ENCODE results near the gene RAD51B.

Gene RAD51B

DNA sequence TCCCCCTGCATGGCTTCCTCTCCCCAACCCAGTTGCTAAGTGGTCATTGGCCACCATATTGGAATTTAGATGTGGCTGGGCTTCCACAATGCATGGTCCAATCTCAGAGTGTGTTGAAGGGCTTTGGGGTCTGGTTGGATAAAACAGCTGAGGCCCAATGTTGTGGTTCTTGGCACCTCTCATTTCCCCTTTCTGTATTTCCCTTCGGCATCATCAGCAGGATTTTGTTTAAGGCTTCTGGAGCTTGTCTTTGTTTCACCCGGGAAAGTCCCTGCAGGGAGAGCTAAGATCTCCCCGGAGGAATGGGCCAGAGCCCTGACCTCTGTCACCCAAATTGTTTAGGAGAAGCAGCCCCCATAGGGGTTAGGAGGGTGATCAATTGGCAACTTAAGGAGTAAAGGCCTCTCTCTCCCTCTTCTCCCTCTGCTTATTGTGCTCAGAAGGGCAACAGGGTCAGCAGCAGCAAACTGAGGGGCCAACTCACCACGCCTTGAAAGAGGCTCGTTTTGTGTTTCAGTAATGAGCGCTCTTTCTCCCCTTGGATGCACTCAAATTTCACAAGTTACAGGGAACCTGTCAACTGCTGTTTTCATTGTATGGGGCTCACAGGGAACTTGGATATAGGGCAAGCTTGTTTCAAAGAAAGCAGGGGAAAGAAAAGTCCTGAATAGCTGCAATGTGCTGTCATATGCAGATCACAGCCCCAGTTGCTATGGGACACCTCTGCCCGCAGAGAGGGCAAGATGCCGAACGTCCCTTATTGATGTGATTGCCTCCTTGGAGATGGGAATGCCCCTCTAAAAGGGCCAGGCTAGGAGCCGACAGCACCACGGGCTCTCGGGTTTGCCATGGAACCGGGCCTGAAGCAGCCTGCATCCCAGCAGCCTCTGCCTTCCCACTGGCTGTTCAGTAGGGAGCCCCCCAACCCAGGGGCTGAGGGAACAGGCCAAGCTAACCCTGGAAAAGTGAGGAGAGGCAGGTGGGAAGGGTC is 749.6 kb downstream of the RAD51B start:
- H3K27me3 ChIP-seq, result no peaks in the 10 kb centered on the region
- H3K36me3 ChIP-seq, result no peaks in the 10 kb centered on the region
- no peak for DNase-seq
- H3K9me3 ChIP-seq, result no peaks in the 10 kb centered on the region; the same call in none of the 2 replicates
- H3K4me3 ChIP-seq (ENCODE audit: low read depth, low read length), result no peak overlapping the region
- TF ChIP-seq, protein P1, sequence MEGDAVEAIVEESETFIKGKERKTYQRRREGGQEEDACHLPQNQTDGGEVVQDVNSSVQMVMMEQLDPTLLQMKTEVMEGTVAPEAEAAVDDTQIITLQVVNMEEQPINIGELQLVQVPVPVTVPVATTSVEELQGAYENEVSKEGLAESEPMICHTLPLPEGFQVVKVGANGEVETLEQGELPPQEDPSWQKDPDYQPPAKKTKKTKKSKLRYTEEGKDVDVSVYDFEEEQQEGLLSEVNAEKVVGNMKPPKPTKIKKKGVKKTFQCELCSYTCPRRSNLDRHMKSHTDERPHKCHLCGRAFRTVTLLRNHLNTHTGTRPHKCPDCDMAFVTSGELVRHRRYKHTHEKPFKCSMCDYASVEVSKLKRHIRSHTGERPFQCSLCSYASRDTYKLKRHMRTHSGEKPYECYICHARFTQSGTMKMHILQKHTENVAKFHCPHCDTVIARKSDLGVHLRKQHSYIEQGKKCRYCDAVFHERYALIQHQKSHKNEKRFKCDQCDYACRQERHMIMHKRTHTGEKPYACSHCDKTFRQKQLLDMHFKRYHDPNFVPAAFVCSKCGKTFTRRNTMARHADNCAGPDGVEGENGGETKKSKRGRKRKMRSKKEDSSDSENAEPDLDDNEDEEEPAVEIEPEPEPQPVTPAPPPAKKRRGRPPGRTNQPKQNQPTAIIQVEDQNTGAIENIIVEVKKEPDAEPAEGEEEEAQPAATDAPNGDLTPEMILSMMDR (IDR thresholded peaks at IDR 0.05; ENCODE audit: low read depth, low read length), result no peak
- no peaks in the 10 kb centered on the region for H3K4me1 ChIP-seq

DNA sequence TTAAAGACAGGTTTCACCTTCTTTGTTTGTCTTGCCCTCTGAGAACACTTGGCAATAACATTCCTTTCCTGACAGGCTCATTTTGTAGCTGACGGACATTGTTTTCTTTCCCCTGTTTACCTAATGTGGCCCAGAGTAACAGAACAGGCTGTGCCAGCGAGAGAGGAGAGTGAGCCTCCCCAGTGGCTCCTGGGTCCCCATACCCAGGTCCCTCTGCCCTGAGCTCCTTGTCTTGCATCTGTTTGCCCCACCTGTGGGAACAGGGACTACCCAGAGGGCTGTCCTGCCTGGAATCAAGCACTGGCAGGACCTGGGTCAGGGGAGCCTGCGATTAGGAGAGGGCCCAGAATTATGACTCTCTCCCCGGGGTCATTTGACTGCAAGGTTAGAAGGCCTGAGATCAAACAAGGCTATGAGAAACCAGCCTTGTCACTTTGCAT is 750.4 kb downstream of the RAD51B start:
- TF ChIP-seq, protein P1 (IDR thresholded peaks at IDR 0.05; ENCODE audit: low read depth, low read length), result no peak
- Histone ChIP-seq H3K4me1 (no peaks in the 10 kb centered on the region), H3K9me3 (no peaks in the 10 kb centered on the region; the same call in none of the 2 replicates), H3K36me3 (no peaks in the 10 kb centered on the region), H3K27me3 (no peaks in the 10 kb centered on the region), H3K4me3 (ENCODE audit: low read depth, low read length) (no peak overlapping the region)
- no peak for DNase-seq

DNA sequence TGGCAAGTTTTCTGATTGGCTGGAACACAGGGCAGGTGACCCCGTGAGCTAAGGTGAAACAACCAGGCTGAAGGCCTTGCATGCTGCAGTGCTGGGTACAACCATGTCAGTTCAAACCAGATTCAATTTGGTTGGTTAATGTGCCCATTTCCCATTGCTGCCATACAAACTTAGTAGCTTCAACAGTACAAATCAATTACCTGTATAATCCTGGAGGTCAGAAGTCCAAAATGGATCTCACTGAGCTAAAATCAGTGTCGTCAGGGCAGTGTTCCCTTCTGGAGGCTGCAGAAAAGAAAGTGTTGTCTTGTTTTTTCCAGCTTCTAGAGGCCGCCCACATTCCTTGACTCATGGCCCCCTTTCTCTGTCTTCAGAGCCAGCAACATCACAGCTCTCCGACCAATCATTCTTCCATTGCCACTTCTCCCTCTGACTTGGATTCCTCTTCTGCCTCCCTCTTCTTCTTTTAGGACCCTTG is 751.6 kb downstream of the RAD51B start:
- no peaks in the 10 kb centered on the region for H3K4me1 ChIP-seq
- no peaks in the 10 kb centered on the region for H3K27me3 ChIP-seq
- no peaks in the 10 kb centered on the region; the same call in none of the 2 replicates for H3K9me3 ChIP-seq
- no peak overlapping the region for H3K4me3 ChIP-seq (ENCODE audit: low read depth, low read length)
- no peak for DNase-seq
- TF ChIP-seq, protein P1 (IDR thresholded peaks at IDR 0.05; ENCODE audit: low read depth, low read length), result no peak
- H3K36me3 ChIP-seq, result no peaks in the 10 kb centered on the region

DNA sequence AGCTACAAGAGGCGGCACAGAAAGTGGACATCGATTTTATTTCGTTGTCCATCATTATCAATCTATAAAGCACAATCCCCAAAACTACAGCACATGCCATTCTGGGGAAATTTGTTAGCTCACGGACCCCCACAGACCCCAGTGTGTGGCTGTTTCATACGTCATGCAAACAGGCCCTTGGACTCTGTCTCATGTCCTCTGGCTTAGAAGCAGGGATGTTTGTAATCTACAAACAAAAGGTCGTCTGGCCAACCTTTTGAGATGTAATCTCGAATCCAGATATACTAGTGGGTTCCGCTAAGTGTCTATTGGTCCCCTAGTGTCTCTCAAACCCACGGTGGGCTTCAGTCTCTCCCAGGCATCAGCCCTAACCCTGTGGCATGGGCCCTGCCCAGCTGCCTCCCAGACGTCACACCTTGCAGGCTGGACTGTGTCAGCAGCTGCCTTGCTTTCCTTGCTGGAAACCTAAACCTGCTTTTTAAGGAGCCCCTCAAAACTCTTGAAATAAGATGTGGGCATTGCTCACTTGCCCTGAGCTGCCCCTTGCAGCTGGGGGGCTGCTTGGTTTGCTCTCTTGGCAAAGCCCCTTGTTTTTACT is 752.4 kb downstream of the RAD51B start:
- no peak for DNase-seq
- H3K4me3 ChIP-seq (ENCODE audit: low read depth, low read length), result no peak overlapping the region
- H3K9me3 ChIP-seq, result no peaks in the 10 kb centered on the region; the same call in none of the 2 replicates
- no peaks in the 10 kb centered on the region for H3K4me1 ChIP-seq
- H3K36me3 ChIP-seq, result no peaks in the 10 kb centered on the region
- H3K27me3 ChIP-seq, result no peaks in the 10 kb centered on the region
- TF ChIP-seq, protein P1 (IDR thresholded peaks at IDR 0.05; ENCODE audit: low read depth, low read length), result no peak

DNA sequence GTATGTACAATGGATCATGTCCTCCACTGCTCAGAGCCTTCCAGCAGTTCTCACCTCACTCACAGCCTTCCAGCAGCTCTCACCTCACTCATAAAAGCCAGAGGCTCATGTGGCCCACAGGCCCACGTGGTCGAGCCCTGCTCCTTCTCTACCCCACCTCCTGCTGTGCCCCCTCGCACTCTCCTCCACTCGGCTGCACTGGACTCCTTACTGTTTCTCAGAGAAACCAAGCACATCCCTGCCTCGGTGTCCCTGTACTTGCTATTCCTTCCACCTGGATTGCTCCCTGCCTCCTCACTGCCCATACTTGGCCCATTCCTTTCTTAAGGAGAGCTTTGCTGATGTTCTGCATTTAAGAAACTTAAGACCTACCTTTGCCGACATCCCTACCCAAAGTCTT is 753.5 kb downstream of the RAD51B start:
- TF ChIP-seq, protein P1 (IDR thresholded peaks at IDR 0.05; ENCODE audit: low read depth, low read length), result no peak
- H3K4me1 ChIP-seq, result no peaks in the 10 kb centered on the region
- DNase-seq, result no peak
- no peak overlapping the region for H3K4me3 ChIP-seq (ENCODE audit: low read depth, low read length)
- no peaks in the 10 kb centered on the region for H3K27me3 ChIP-seq
- H3K9me3 ChIP-seq, result no peaks in the 10 kb centered on the region; the same call in none of the 2 replicates
- no peaks in the 10 kb centered on the region for H3K36me3 ChIP-seq

Measured in BE2C (cell line).